HG03103 (cell line): ENCODE data around the gene GASK1B.

Experiments
- ATAC-seq: cut with Tn5 transposase; IDR thresholded peaks from one replicate; pipeline ENCODE4 v1.9.1; 2021; ENCODE audit warnings: low read depth; ENCODE audit not compliant: unreplicated experiment

The GASK1B gene

DNA sequence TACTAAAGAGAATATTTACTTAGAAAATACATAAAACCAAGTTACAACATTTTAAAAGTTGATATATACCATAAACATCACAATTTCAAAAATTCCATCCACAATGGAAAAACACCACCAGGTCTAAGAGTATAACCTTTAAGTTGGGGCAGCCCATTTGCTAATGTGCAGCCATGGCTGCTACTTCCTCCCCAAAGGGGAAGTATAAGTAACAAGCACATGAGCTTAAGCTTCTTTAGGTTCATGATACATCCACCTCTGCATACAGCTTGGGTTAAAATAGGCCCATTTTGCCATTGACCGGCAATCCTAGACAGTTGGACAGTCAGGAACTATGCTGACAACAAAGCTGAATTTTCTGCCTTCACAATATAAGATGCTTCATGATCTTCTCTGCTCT lies 16.6 kb upstream of the GASK1B start:
- no peak for ATAC-seq

DNA sequence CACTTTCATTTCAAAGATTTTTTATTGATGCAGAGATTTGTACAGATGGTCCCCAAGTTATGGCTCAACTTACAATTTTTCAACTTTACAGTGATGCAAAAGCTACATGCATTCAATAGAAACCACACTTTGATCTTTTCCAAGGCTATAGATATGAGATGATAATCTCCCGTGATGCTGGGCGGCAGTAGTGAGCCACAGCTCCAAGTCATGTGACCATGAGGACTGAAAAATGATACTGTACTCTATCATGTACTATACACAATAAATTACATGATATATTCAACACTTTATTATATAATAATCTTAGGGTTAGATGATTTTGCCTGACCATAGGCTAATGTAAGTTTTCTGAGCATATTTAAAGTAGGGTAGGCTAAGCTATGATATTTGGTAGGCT lies 14.0 kb upstream of the GASK1B start:
- ATAC-seq = no peak

- no peak for ATAC-seq
Measured at GRCh38 chr4:158182736-158183135, 9.9 kb upstream of the GASK1B start.

GRCh38 chr4:158181906-158182305 lies 9.1 kb upstream of the GASK1B start:
- no peak for ATAC-seq

DNA sequence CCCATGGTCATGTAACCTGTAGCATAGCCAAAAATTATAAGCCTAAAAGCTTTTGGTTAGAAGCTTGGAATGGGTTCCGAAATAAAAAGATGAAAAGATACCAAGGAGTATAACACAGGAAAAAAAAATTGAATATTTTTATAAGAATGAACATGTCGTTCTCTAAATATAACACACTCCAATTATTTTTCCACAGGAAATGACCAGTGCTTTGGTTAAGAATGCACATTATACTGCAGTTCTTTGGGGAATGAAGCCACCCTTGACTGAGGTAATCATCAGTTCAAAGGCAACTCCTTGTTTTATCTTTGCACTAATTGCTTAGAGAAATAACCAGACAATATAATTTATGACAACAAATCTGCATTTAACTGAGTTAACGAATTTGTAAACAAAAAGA lies 6.6 kb upstream of the GASK1B start:
- ATAC-seq = no peak

- no peak for ATAC-seq
Measured at GRCh38 chr4:158176776-158177175, 4.0 kb upstream of the GASK1B start.

DNA sequence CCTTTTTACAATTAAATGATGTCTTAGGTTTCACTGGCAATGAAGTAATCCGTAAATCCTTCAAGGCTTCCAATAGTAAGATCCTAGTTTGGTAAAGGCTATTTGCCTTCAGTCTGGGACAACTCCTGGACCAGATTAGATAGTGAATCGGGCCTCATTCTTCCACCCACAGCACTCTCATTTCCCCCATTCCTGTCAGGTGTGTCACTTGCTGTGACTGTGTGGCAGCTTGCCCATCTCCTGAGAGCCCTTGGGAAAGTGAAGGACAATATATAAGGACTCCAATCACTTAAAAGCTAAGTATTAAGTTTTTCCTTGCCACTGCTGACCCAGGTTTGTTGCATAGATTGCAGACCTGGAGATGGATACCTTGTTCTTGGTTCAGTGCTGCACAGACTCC lies 3.3 kb upstream of the GASK1B start:
- no peak for ATAC-seq

GRCh38 chr4:158170691-158171561 lies 1.9 kb downstream of the GASK1B start:
- ATAC-seq = peak; percentile 41

DNA sequence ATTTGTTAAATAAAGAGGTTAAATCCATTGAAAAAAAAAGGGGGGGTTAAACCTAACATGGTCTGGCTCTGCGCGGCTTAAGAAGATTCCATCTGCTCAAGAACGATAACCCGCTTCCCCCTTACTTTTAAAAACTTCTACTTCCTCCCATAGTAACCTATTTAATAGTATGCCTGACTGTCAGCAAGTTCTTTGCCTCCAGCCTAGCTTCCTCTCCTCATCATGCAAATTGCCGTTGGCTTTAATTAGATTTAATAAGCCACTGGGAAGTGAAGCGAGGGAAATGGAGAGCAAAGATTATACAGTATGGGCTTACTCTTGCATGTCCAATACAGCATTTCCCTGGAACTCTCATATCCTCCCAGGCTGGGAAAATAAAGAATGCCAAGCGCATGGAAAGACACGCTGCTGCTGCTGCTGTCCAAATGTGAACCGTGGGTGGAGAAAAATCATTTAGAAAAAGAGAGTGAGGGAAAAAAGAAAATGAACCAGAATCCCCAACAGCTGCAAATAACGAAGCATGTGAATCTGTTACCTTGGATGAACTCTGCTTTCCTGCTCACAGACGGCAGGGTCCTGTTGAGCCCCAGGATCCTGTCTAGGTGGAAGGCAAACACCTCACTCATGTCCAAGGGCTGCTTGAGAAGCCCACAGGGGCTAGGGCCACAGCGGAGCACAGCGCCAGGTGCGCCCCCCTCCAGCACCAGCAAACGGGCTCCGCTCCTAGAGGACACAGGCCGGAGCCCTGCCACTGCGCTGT lies 2.7 kb downstream of the GASK1B start:
- ATAC-seq = no peak

DNA sequence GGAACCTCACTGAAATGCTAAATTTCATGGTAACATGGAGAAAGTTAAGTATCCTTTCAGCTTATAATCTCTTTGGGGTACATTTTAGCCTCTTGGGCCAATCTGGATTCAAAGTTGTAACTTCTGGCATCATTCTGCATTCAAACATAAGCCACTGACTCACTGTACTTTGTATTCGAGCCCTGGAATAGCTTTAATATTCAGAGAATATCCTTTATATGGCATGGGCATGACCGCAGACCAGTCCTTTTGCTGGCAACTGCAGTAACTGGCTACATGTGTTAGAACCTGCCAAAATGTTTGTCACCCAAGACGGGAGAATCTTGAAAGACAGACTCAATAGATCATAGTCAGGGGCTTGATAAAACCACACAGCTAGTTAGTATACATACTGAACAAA lies 3.3 kb downstream of the GASK1B start:
- ATAC-seq = no peak

GRCh38 chr4:158168606-158169005 lies 4.2 kb downstream of the GASK1B start:
- no peak for ATAC-seq

DNA sequence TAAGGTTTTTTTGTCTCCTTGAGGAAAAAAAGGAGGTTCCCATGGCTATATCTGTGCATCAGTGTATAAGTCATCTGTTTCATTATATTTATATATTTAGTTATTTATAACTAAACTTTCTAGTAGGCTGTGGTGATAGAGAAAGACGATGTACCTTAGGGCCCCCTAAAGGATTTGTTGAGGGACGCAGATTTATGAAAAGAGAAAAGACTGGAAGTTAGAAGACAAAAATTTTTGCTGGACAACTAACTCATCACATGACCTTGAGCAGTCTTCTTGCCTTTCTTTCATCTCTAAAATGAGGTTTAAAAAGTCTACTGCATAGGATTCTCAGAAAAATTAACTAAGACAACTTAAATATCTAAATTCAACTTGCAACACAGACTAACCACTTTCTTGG lies 6.1 kb downstream of the GASK1B start:
- no peak for ATAC-seq

DNA sequence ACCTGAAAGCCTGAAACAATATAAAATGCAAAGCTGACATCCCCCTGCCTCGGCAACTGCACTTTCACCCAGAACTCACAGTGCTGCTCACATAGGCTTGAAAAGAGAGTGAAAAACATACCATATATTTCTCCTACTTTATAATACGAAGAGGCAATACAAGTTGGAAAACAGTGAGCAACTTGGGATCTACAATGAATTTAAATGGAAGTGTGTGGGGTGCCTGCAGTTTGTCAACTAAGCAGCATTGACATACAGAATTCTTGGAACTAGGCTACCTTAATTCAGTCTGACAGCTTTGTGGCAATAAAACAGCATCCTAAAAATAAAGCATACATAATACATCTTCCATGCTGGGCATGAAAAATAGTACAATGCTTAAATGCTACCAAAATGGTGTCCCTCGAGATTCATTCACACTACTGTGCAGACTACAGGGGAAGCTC lies 8.0 kb downstream of the GASK1B start:
- ATAC-seq = no peak

DNA sequence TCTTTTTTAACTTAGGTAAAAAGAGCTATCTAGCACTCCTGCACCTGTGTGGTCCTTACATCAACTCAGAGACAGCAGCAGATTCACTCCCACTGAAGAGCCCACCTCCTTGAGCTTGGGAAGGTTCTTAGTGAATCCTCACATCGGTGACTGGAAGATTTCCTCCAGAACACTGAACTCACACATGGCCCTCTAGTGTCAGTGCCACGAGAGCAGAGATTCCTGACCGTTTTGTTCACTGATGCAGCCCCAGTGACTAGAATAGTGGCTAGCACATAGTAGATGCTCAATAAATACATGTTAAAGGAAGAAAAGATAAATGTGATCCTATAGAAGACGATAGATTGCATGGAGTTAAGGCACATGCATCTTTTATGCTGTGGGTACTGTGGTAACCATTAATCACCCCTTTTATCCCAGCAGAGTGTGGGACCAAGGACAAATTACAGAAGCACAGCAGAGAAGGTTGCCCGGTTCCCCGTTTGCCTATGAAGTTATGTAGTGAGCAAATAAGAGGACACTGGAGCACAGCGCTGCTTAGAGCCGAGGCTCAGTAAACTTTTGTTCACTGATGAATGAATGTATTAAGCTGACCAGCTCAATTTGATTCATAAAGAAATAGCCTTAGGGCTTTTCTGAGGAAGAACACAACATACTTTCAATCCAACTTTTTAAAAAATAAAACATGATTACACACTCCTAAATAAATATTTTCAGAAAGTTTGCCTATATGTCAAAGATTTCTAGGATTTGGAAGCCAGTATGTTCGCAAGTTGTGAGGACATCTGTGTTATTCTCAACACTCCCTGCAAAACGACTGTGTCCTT lies 8.7 kb downstream of the GASK1B start:
- no peak for ATAC-seq

- no peak for ATAC-seq
Measured at GRCh38 chr4:158162631-158163030, 10.2 kb downstream of the GASK1B start.

- no peak for ATAC-seq
Measured at GRCh38 chr4:158161551-158162354, 11.1 kb downstream of the GASK1B start.

- ATAC-seq = no peak
Measured at GRCh38 chr4:158159718-158160094, 13.1 kb downstream of the GASK1B start.

- no peak for ATAC-seq
Measured at GRCh38 chr4:158159054-158159717, 13.6 kb downstream of the GASK1B start.

DNA sequence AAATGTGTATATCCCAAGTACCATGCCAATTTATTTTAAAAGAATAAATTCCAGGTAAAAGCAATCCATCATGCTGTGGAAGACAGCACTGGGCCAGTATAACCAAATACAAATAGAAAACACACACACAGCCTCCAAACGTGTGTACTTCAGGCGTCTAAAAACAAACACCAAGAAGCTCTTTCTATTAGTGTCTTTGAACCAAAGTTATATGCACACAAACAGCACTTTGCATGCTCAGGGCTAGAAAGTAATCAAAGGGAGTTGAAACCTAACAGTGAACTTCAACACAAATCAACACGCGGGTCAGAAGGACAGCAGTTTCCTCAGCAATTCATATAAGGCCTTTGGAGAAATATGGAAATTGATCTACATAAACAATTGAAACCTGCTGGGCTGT lies 15.4 kb downstream of the GASK1B start:
- no peak for ATAC-seq
